KOPT-K1 (cell line): ENCODE measurements around the gene UBE2H.
"Not testable (repeated sequence)": the region's sequence is repeated elsewhere in the genome, so short reads cannot be mapped to it uniquely, and the experiment has no call there.

Experiments
- H3K27ac ChIP-seq: fragments of 200-600 bp; sonication (generic); 2 replicates; pipeline ENCODE4 v1.5.1; 2016; ENCODE audit warnings: antibody characterized with exemption, mild to moderate bottlenecking, low read depth, low read length; ENCODE audit not compliant: poor library complexity, severe bottlenecking
- H3K36me3 ChIP-seq: fragments of 200-600 bp; sonication (generic); 2 replicates; pipeline ENCODE4 v1.5.1; 2017; ENCODE audit warnings: antibody characterized with exemption, mild to moderate bottlenecking, low read length, moderate library complexity; ENCODE audit not compliant: insufficient read depth
- H3K9me3 ChIP-seq: fragments of 200-600 bp; sonication (generic); 2 replicates; pipeline ENCODE4 v1.5.1; 2017; ENCODE audit warnings: antibody characterized with exemption, low read length, mild to moderate bottlenecking; ENCODE audit not compliant: insufficient read depth, poor library complexity, severe bottlenecking

UBE2H gene

GRCh38 chr7:129877146-129877792, 75.5 kb downstream of the UBE2H start:
- no peaks in the 10 kb centered on the region for H3K36me3 ChIP-seq
- no peak overlapping the region for H3K27ac ChIP-seq
- no peaks in the 10 kb centered on the region for H3K9me3 ChIP-seq

GRCh38 chr7:129875745-129876411, 76.9 kb downstream of the UBE2H start:
- Histone ChIP-seq H3K36me3 (no peaks in the 10 kb centered on the region), H3K27ac (no peak overlapping the region), H3K9me3 (no peaks in the 10 kb centered on the region)

GRCh38 chr7:129875160-129875559, 77.6 kb downstream of the UBE2H start:
- Histone ChIP-seq H3K36me3 (no peaks in the 10 kb centered on the region), H3K27ac (no peak overlapping the region), H3K9me3 (no peaks in the 10 kb centered on the region)

GRCh38 chr7:129874722-129875121, 78.0 kb downstream of the UBE2H start:
- no peak overlapping the region for H3K27ac ChIP-seq
- H3K9me3 ChIP-seq: no peaks in the 10 kb centered on the region

GRCh38 chr7:129872054-129872453, 80.7 kb downstream of the UBE2H start:
- Histone ChIP-seq H3K9me3 (no peaks in the 10 kb centered on the region), H3K27ac (no peak overlapping the region), H3K36me3 (no peaks in the 10 kb centered on the region)

More at GRCh38 chr7:129874722-129875121, 78.0 kb downstream of the UBE2H start:
- H3K36me3 ChIP-seq: no peaks in the 10 kb centered on the region

- Histone ChIP-seq H3K36me3 (no peaks in the 10 kb centered on the region), H3K9me3 (no peaks in the 10 kb centered on the region), H3K27ac (no peak overlapping the region)
Observed at GRCh38 chr7:129870668-129871067, 82.1 kb downstream of the UBE2H start.

- Histone ChIP-seq H3K36me3 (no peaks in the 10 kb centered on the region), H3K9me3 (no peaks in the 10 kb centered on the region), H3K27ac (no peak overlapping the region)
Observed at GRCh38 chr7:129866251-129866650, 86.5 kb downstream of the UBE2H start.

GRCh38 chr7:129865925-129866201, 86.9 kb downstream of the UBE2H start:
- no peaks in the 10 kb centered on the region for H3K36me3 ChIP-seq

GRCh38 chr7:129865093-129865924, 87.5 kb downstream of the UBE2H start:
- Histone ChIP-seq H3K9me3 (no peaks in the 10 kb centered on the region), H3K27ac (no peak overlapping the region), H3K36me3 (no peaks in the 10 kb centered on the region)

More at GRCh38 chr7:129865925-129866201, 86.9 kb downstream of the UBE2H start:
- H3K9me3 ChIP-seq: no peaks in the 10 kb centered on the region
- no peak overlapping the region for H3K27ac ChIP-seq

GRCh38 chr7:129864676-129865075, 88.1 kb downstream of the UBE2H start:
- H3K36me3 ChIP-seq, H3K27ac ChIP-seq, H3K9me3 ChIP-seq: not testable (repeated sequence)

GRCh38 chr7:129864042-129864441, 88.7 kb downstream of the UBE2H start:
- H3K27ac ChIP-seq: no peak overlapping the region
- H3K36me3 ChIP-seq: no peaks in the 10 kb centered on the region
- no peaks in the 10 kb centered on the region for H3K9me3 ChIP-seq

GRCh38 chr7:129862682-129863081, 90.1 kb downstream of the UBE2H start:
- Histone ChIP-seq H3K36me3 (no peaks in the 10 kb centered on the region), H3K27ac (no peak overlapping the region), H3K9me3 (no peaks in the 10 kb centered on the region)

GRCh38 chr7:129860784-129861183, 92.0 kb downstream of the UBE2H start:
- H3K36me3 ChIP-seq, H3K9me3 ChIP-seq, H3K27ac ChIP-seq: not testable (repeated sequence)

GRCh38 chr7:129859183-129859582, 93.6 kb downstream of the UBE2H start:
- Histone ChIP-seq H3K9me3 (no peaks in the 10 kb centered on the region), H3K27ac (no peak overlapping the region), H3K36me3 (no peaks in the 10 kb centered on the region)

- Histone ChIP-seq H3K27ac (no peak overlapping the region), H3K9me3 (no peaks in the 10 kb centered on the region), H3K36me3 (no peaks in the 10 kb centered on the region)
Observed at GRCh38 chr7:129858490-129858889, 94.3 kb downstream of the UBE2H start.
